HepG2 (cell line): ENCODE results near the gene PPOX. TPM values are rescaled to one million over a fixed set of nuclear protein-coding genes. Genes with fewer than 3 reads are reported as not detected.

ENCODE experiments used
- ATAD3A ChIP-seq: sonication (generic); formaldehyde crosslinking; IDR thresholded peaks from 2 replicates; pipeline ENCODE4 v1.4.0; 2020; ENCODE audit warnings: missing genetic modification reagents
- ERF ChIP-seq: IDR thresholded peaks from 2 replicates; pipeline ENCODE4 v1.6.1; 2018; ENCODE audit warnings: missing biosample characterization, missing genetic modification reagents
- ESRRA ChIP-seq: sonication (generic); formaldehyde crosslinking; IDR thresholded peaks from 2 replicates; pipeline ENCODE4 v1.5.1; 2020; ENCODE audit warnings: mild to moderate bottlenecking, low read depth, missing genetic modification reagents
- FOXO1 ChIP-seq: sonication (generic); formaldehyde crosslinking; IDR thresholded peaks from 2 replicates; pipeline ENCODE4 v1.4.0; 2020; ENCODE audit warnings: missing genetic modification reagents
- HCFC1 ChIP-seq: fragments of 150-350 bp; IDR thresholded peaks from 2 replicates; pipeline ENCODE4 v1.6.1; 2014; ENCODE audit warnings: low read depth, low read length
- KLF16 ChIP-seq, 2 experiments: sonication (generic) in 1 of 2; formaldehyde crosslinking in 1 of 2; IDR thresholded peaks; 2 replicates each; pipeline versions ENCODE4 v1.6.1 to v1.8.0; 2016 to 2023; ENCODE audit warnings: missing genetic modification reagents in 2 of 2, missing compliant biosample characterization in 1 of 2
- PITX1 ChIP-seq: sonication (generic); formaldehyde crosslinking; IDR thresholded peaks from 2 replicates; pipeline ENCODE4 v1.5.1; 2020; ENCODE audit warnings: mild to moderate bottlenecking, missing genetic modification reagents
- RXRA ChIP-seq: sonication (generic); formaldehyde crosslinking; IDR thresholded peaks from 2 replicates; pipeline ENCODE4 v1.5.1; 2020; ENCODE audit warnings: missing genetic modification reagents
- SETDB1 ChIP-seq: sonication (generic); formaldehyde crosslinking; IDR thresholded peaks from 2 replicates; pipeline ENCODE4 v1.5.1; 2020; ENCODE audit warnings: missing genetic modification reagents, mild to moderate bottlenecking, borderline replicate concordance
- SKI ChIP-seq: fragments of 450-650 bp; IDR thresholded peaks from one replicate; pipeline ENCODE4 v1.6.1; 2018; ENCODE audit warnings: mild to moderate bottlenecking; ENCODE audit not compliant: partially characterized antibody
- ZEB1 ChIP-seq: IDR thresholded peaks from 2 replicates; pipeline ENCODE4 v1.6.1; 2012; ENCODE audit warnings: mild to moderate bottlenecking, low read depth, inconsistent platforms; ENCODE audit not compliant: insufficient replicate concordance
- ZNF121 ChIP-seq: sonication (generic); formaldehyde crosslinking; IDR thresholded peaks from 2 replicates; pipeline ENCODE4 v1.5.0; 2020; ENCODE audit warnings: mild to moderate bottlenecking, missing genetic modification reagents
- ZNF562 ChIP-seq: sonication (generic); formaldehyde crosslinking; IDR thresholded peaks from 2 replicates; pipeline ENCODE4 v1.8.0; 2022; ENCODE audit warnings: missing genetic modification reagents, borderline replicate concordance
- ZNF678 ChIP-seq: sonication (generic); formaldehyde crosslinking; IDR thresholded peaks from 2 replicates; pipeline ENCODE4 v1.4.0; 2020; ENCODE audit warnings: mild to moderate bottlenecking, missing genetic modification reagents
- ZNF749 ChIP-seq: sonication (generic); formaldehyde crosslinking; IDR thresholded peaks from 2 replicates; pipeline ENCODE4 v1.8.0; 2022; ENCODE audit warnings: mild to moderate bottlenecking, missing genetic modification reagents, moderate library complexity, borderline replicate concordance
- ZNF792 ChIP-seq: IDR thresholded peaks from 2 replicates; pipeline ENCODE4 v1.6.1; 2016
- ZZZ3 ChIP-seq: sonication (generic); formaldehyde crosslinking; IDR thresholded peaks from 2 replicates; pipeline ENCODE4 v1.4.0; 2020; ENCODE audit warnings: missing genetic modification reagents, mild to moderate bottlenecking, borderline replicate concordance
- polyA plus RNA-seq, 8 experiments: library from polyadenylated mRNA; depleted of rRNA in 3 of 8; stranded (reverse) in 7 of 8; unstranded in 1 of 8; fragments of >200 nt; fragmentation: Illumina TruSeq in 4 of 8; extraction: Trizol in 4 of 8; gene quantifications; 2 replicates each; pipeline versions ENCODE4 v1.2.1 to v1.2.3, GENCODE V29; 2011 to 2016; ENCODE audit warnings: low read depth in 4 of 8, missing spikeins in 1 of 8, mixed read lengths in 1 of 8; ENCODE audit not compliant: insufficient read depth in 1 of 8
- total RNA-seq, 5 experiments: library from RNA; depleted of rRNA; stranded (reverse); fragments of >200 nt; fragmentation: Illumina TruSeq; extraction: Trizol; gene quantifications; 2 replicates each; pipeline ENCODE4 v1.2.3, GENCODE V29; 2016; ENCODE audit warnings: low read depth in 1 of 5
- TF ChIP-seq, protein P1 (sequence below): sonication (generic); formaldehyde crosslinking; IDR thresholded peaks from 2 replicates; pipeline ENCODE4 v1.4.0; 2020; ENCODE audit warnings: missing genetic modification reagents, borderline replicate concordance
- TF ChIP-seq, protein P2 (sequence below): sonication (generic); formaldehyde crosslinking; IDR thresholded peaks from 2 replicates; pipeline ENCODE4 v1.5.1; 2020; ENCODE audit warnings: missing genetic modification reagents, mild to moderate bottlenecking, borderline replicate concordance
- TF ChIP-seq, protein P3 (sequence below): IDR thresholded peaks from 2 replicates; pipeline ENCODE4 v1.6.1; 2018; ENCODE audit warnings: missing genetic modification reagents, mild to moderate bottlenecking, missing compliant biosample characterization
- TF ChIP-seq, protein P4 (sequence below): sonication (generic); formaldehyde crosslinking; IDR thresholded peaks from 2 replicates; pipeline ENCODE4 v1.4.0; 2020; ENCODE audit warnings: missing genetic modification reagents
- TF ChIP-seq, protein P5 (sequence below): sonication (generic); formaldehyde crosslinking; IDR thresholded peaks from 2 replicates; pipeline ENCODE4 v1.4.0; 2020; ENCODE audit warnings: missing genetic modification reagents

The PPOX gene
- total and polyA plus RNA-seq, 2 of the 13 experiments (the other 11 are each of a cell fraction or from before 2014, with no cell fraction given), result 15.5 to 27.7 TPM

DNA sequence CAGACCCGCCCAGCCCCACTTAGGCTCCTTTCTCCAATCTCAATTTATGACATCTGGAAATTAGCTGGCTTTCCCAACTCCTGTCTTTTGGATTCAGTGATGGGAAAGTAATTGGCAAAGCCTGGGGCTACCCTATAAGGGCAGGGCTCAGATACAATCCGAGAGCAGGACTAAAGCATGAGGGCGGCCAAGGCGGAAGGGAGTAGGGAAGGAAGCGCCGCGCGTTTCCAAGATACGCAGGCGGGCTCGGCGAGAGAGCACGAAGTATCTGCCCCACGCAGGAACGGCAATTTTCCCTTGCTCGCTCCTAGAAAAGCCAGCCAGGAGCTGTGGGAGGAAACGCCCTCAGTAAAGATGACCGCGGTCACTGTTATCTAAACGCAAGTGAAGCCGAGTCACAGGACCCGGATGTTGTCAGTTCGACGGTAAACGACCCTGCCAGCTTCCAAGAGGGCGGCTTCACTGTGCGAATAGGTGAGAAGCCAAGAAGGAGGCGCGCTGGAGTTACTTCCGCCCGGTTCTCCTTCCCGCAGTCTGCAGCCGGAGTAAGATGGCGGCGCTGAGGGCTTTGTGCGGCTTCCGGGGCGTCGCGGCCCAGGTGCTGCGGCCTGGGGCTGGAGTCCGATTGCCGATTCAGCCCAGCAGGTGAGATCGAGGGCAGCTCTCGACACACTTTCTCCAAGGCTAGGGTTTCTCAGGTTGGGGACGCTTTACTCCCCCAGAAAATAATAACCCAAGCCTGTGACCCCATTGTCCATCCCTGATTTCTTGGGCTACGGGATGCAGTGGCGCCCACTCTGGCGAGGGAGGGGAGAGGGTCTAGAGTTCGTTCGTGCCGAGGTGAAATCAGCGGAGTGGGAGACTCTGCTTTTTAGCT is 35.8 kb downstream of the PPOX start, which contains the start of gene NDUFS2 (continued):
- no peak for TF ChIP-seq ZNF121
- TF ChIP-seq HCFC1, result peak; percentile 91
- no peak for TF ChIP-seq SKI
- TF ChIP-seq ZZZ3 (CRISPR knock-in tag), result peak; percentile 65; the same call in 1 of the 2 replicates
- TF ChIP-seq ZEB1, result peak; percentile 72
- TF ChIP-seq, protein P1, sequence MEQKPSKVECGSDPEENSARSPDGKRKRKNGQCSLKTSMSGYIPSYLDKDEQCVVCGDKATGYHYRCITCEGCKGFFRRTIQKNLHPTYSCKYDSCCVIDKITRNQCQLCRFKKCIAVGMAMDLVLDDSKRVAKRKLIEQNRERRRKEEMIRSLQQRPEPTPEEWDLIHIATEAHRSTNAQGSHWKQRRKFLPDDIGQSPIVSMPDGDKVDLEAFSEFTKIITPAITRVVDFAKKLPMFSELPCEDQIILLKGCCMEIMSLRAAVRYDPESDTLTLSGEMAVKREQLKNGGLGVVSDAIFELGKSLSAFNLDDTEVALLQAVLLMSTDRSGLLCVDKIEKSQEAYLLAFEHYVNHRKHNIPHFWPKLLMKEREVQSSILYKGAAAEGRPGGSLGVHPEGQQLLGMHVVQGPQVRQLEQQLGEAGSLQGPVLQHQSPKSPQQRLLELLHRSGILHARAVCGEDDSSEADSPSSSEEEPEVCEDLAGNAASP (CRISPR knock-in tag), result peak; percentile 23; the same call in 1 of the 2 replicates
- TF ChIP-seq, protein P2, sequence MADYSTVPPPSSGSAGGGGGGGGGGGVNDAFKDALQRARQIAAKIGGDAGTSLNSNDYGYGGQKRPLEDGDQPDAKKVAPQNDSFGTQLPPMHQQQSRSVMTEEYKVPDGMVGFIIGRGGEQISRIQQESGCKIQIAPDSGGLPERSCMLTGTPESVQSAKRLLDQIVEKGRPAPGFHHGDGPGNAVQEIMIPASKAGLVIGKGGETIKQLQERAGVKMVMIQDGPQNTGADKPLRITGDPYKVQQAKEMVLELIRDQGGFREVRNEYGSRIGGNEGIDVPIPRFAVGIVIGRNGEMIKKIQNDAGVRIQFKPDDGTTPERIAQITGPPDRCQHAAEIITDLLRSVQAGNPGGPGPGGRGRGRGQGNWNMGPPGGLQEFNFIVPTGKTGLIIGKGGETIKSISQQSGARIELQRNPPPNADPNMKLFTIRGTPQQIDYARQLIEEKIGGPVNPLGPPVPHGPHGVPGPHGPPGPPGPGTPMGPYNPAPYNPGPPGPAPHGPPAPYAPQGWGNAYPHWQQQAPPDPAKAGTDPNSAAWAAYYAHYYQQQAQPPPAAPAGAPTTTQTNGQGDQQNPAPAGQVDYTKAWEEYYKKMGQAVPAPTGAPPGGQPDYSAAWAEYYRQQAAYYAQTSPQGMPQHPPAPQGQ (CRISPR knock-in tag), result no peak
- TF ChIP-seq SETDB1, result no peak
- TF ChIP-seq FOXO1 (CRISPR knock-in tag), result peak; percentile 70
- TF ChIP-seq ERF, result peak; percentile 51
- peak; percentile 81 for TF ChIP-seq PITX1 (CRISPR knock-in tag)
- TF ChIP-seq, protein P3, sequence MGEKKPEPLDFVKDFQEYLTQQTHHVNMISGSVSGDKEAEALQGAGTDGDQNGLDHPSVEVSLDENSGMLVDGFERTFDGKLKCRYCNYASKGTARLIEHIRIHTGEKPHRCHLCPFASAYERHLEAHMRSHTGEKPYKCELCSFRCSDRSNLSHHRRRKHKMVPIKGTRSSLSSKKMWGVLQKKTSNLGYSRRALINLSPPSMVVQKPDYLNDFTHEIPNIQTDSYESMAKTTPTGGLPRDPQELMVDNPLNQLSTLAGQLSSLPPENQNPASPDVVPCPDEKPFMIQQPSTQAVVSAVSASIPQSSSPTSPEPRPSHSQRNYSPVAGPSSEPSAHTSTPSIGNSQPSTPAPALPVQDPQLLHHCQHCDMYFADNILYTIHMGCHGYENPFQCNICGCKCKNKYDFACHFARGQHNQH, result peak; percentile 71; the same call in 1 of the 2 replicates
- no peak; the same call in 1 of the 2 replicates for TF ChIP-seq ZNF749 (CRISPR knock-in tag)
- TF ChIP-seq ZNF562 (CRISPR knock-in tag), result no peak
- TF ChIP-seq ATAD3A (CRISPR knock-in tag), result no peak
- TF ChIP-seq, protein P4, sequence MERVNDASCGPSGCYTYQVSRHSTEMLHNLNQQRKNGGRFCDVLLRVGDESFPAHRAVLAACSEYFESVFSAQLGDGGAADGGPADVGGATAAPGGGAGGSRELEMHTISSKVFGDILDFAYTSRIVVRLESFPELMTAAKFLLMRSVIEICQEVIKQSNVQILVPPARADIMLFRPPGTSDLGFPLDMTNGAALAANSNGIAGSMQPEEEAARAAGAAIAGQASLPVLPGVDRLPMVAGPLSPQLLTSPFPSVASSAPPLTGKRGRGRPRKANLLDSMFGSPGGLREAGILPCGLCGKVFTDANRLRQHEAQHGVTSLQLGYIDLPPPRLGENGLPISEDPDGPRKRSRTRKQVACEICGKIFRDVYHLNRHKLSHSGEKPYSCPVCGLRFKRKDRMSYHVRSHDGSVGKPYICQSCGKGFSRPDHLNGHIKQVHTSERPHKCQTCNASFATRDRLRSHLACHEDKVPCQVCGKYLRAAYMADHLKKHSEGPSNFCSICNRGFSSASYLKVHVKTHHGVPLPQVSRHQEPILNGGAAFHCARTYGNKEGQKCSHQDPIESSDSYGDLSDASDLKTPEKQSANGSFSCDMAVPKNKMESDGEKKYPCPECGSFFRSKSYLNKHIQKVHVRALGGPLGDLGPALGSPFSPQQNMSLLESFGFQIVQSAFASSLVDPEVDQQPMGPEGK (CRISPR knock-in tag), result no peak
- peak; percentile 40; the same call in 1 of the 2 replicates for TF ChIP-seq RXRA (CRISPR knock-in tag)
- peak; percentile 54; the same call in 1 of the 2 replicates for TF ChIP-seq ZNF792 (CRISPR knock-in tag)
- TF ChIP-seq, protein P5, sequence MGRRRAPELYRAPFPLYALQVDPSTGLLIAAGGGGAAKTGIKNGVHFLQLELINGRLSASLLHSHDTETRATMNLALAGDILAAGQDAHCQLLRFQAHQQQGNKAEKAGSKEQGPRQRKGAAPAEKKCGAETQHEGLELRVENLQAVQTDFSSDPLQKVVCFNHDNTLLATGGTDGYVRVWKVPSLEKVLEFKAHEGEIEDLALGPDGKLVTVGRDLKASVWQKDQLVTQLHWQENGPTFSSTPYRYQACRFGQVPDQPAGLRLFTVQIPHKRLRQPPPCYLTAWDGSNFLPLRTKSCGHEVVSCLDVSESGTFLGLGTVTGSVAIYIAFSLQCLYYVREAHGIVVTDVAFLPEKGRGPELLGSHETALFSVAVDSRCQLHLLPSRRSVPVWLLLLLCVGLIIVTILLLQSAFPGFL, result no peak
- peak; percentile 61; the same call in 1 of the 2 replicates for TF ChIP-seq ESRRA (CRISPR knock-in tag)
- TF ChIP-seq KLF16 (CRISPR knock-in tag; IDR thresholded peaks at IDR 0.05), result peak in 1 of 2 experiments; percentile 87; a peak in 2 of 4 replicates
- peak; percentile 82 for TF ChIP-seq ZNF678
